Tracheal epithelial cell (primary cell): Measurements from ENCODE around the gene ZNF662. TPM values are rescaled to one million over a fixed set of nuclear protein-coding genes. Genes with fewer than 3 reads are reported as not detected.

ENCODE experiments used
- total RNA-seq: library from RNA; depleted of rRNA; stranded (reverse); fragments of >200 nt; gene quantifications from 2 replicates; pipeline ENCODE4 v1.2.1, GENCODE V29; 2014

Gene ZNF662
- 0.96 and 1.1 TPM in 2 replicates for total RNA-seq

GRCh38 chr3:42906070-42906847, at the start of gene ZNF662:
Gene ZNF662 (plus strand): TSS chr3:42906142. CDS start chr3:42908115, 1,973 bp downstream.

DNA sequence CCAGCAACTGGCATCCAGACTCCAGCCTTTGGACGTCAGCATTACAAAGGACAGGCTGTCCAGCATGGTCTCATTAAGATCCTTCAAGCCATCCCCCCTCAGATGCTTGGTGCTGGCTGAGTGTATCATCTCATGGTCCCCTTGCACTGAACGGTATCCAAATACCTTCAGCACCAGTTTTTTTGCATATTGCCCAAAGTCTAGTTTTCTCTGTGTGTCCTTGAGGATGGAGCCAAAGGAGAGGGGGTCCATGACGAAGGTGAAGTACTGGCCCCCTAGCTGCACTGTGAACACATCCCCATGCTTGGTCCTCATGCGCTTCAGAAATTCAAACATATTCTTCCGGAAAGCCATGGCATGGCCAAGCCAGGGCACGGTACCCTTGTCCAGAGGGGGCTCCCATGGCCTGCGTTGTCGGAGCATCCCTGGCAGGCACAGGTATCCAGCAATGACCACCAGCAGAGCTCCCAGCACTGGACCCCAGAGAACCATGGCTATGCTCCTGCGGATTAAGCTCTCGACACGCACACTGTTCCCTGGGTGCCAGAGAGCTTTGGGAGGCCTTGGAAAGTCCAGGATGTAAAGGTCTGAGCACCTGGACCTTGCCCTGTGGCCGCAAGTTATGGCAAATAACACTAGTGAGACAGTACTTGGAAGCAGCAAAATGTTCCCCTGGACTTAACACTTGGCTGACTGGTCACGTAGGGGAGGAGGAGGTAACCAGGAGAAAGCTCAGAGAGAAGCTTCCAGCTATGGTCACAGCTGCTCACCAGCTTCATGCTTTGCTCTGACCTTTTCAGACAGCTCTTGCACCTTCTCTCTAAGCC, 30.4 kb upstream of the ZNF662 start, which contains the start of gene CYP8B1:
CYP8B1 (minus strand) TSS at position 555 of the 827 bp plus-strand sequence; CDS start at position 492, 63 bp downstream.

Other genes starting within 250 kb of the ZNF662 start
- not detected in 2 replicates for gene KLHL40, start 220.6 kb upstream of the ZNF662 start, total RNA-seq
- gene HHATL, start 203.3 kb upstream of the ZNF662 start, total RNA-seq: not detected in 2 replicates
- under 0.01 and 0.64 TPM in 2 replicates for gene CCDC13, start 132.9 kb upstream of the ZNF662 start, total RNA-seq
- gene HIGD1A, start 101.7 kb upstream of the ZNF662 start, total RNA-seq: 212 and 219 TPM in 2 replicates
- 0.96 and 1.7 TPM in 2 replicates for gene ACKR2, start 96.7 kb upstream of the ZNF662 start, total RNA-seq
- not detected in 2 replicates for gene CYP8B1, start 30.3 kb upstream of the ZNF662 start, total RNA-seq
- gene GASK1A, start 73.2 kb downstream of the ZNF662 start, total RNA-seq: 0.48 and 2.6 TPM in 2 replicates
- gene POMGNT2, start 199.9 kb downstream of the ZNF662 start, total RNA-seq: 6.3 and 9.8 TPM in 2 replicates